OCI-LY1 (cell line): ENCODE measurements around the gene CRTC3.
"Not testable (repeated sequence)": the region's sequence is repeated elsewhere in the genome, so short reads cannot be mapped to it uniquely, and the experiment has no call there.

Source experiments
- H2AFZ ChIP-seq: fragments of 200-600 bp; sonication (generic), shearing (Covaris generic); 2 replicates; pipeline ENCODE4 v1.6.0; 2014; ENCODE audit warnings: antibody characterized with exemption, mild to moderate bottlenecking, low read length
- H3F3A ChIP-seq: fragments of 200-600 bp; sonication (generic), shearing (Covaris generic); 2 replicates; pipeline ENCODE4 v1.6.0; 2014; ENCODE audit warnings: mild to moderate bottlenecking, antibody characterized with exemption, low read length, moderate library complexity; ENCODE audit not compliant: insufficient read depth
- H3K27ac ChIP-seq: fragments of 200-600 bp; sonication (generic); 2 replicates; pipeline ENCODE4 v1.5.1; 2014; ENCODE audit warnings: low read length, mixed run types, mild to moderate bottlenecking, low read depth; ENCODE audit not compliant: poor library complexity, severe bottlenecking
- H3K27me3 ChIP-seq: fragments of 200-600 bp; sonication (generic); 2 replicates; pipeline ENCODE4 v1.6.0; 2014; ENCODE audit warnings: antibody characterized with exemption, mild to moderate bottlenecking, low read length, moderate library complexity; ENCODE audit not compliant: insufficient read depth
- H3K36me3 ChIP-seq: fragments of 200-600 bp; sonication (generic); 2 replicates; pipeline ENCODE4 v1.6.1; 2014; ENCODE audit warnings: mild to moderate bottlenecking, antibody characterized with exemption, low read length, moderate library complexity, mixed read lengths; ENCODE audit not compliant: insufficient read depth
- H3K4me1 ChIP-seq: fragments of 200-600 bp; sonication (generic); 2 replicates; pipeline ENCODE4 v1.5.1; 2014; ENCODE audit warnings: mild to moderate bottlenecking, low read length, moderate library complexity; ENCODE audit not compliant: insufficient read depth, severe bottlenecking
- H3K4me2 ChIP-seq: fragments of 200-600 bp; sonication (generic), shearing (Covaris generic); 2 replicates; pipeline ENCODE4 v1.6.1; 2014; ENCODE audit warnings: low read length
- H3K4me3 ChIP-seq: fragments of 200-600 bp; sonication (generic); 2 replicates; pipeline ENCODE4 v1.5.1; 2014; ENCODE audit warnings: low read length, low read depth, mild to moderate bottlenecking, mixed read lengths; ENCODE audit not compliant: poor library complexity, severe bottlenecking
- H3K79me2 ChIP-seq: fragments of 200-600 bp; shearing (Covaris generic); 2 replicates; pipeline ENCODE4 v1.6.1; 2016; ENCODE audit warnings: mixed run types, low read length, mixed read lengths; ENCODE audit not compliant: insufficient read depth
- H3K9ac ChIP-seq: fragments of 200-600 bp; sonication (generic), shearing (Covaris generic); 2 replicates; pipeline ENCODE4 v1.6.1; 2014; ENCODE audit warnings: mild to moderate bottlenecking, low read length, mixed read lengths
- H3K9me2 ChIP-seq: fragments of 200-600 bp; sonication (generic), shearing (Covaris generic); 2 replicates; pipeline ENCODE4 v1.6.1; 2014; ENCODE audit warnings: low read depth, mild to moderate bottlenecking, low read length, mixed read lengths
- H3K9me3 ChIP-seq: fragments of 200-600 bp; shearing (Covaris generic); 2 replicates; pipeline ENCODE4 v1.6.1; 2014; ENCODE audit warnings: low read length, mixed read lengths
- H4K20me1 ChIP-seq: fragments of 200-600 bp; sonication (generic), shearing (Covaris generic); 2 replicates; pipeline ENCODE4 v1.6.0; 2016; ENCODE audit warnings: mild to moderate bottlenecking, low read length; ENCODE audit not compliant: insufficient read depth
- CTCF ChIP-seq: fragments of 200-600 bp; sonication (generic), shearing (Covaris generic); IDR thresholded peaks from 2 replicates; pipeline ENCODE4 v1.5.1; 2017; ENCODE audit warnings: mild to moderate bottlenecking, antibody characterized with exemption, low read length, moderate library complexity, mixed read lengths
- EZH2 ChIP-seq: fragments of 200-600 bp; sonication (generic), shearing (Covaris generic); IDR thresholded peaks from 2 replicates; pipeline ENCODE4 v1.8.0; 2017; ENCODE audit warnings: borderline replicate concordance, mixed run types, mild to moderate bottlenecking, antibody characterized with exemption, low read length, moderate library complexity, mixed read lengths

The CRTC3 gene

GRCh38 chr15:90650956-90651689 is 121.4 kb downstream of the CRTC3 start:
- Histone ChIP-seq H3F3A (no peaks in the 10 kb centered on the region), H3K9me3 (no peaks in the 10 kb centered on the region), H2AFZ (no peak overlapping the region), H3K4me2 (no peak overlapping the region), H3K4me1 (peaks cover 15% of the 10 kb centered on the region), H3K9me2 (no peaks in the 10 kb centered on the region), H3K36me3 (no peaks in the 10 kb centered on the region), H3K27me3 (no peaks in the 10 kb centered on the region; the same call in 1 of the 2 replicates), H3K4me3 (no peak overlapping the region), H3K9ac (no peak overlapping the region), H3K79me2 (no peaks in the 10 kb centered on the region), H4K20me1 (no peaks in the 10 kb centered on the region), H3K27ac (no peak overlapping the region)
- TF ChIP-seq EZH2 (no peak), CTCF (no peak)

- no peak overlapping the region for H3K4me2 ChIP-seq
- no peaks in the 10 kb centered on the region for H3K79me2 ChIP-seq
- H3K27me3 ChIP-seq: no peaks in the 10 kb centered on the region; the same call in 1 of the 2 replicates
- no peak overlapping the region for H2AFZ ChIP-seq
- TF ChIP-seq EZH2 (no peak), CTCF (no peak)
- H3K4me3 ChIP-seq: no peak overlapping the region
- no peaks in the 10 kb centered on the region for H3K9me2 ChIP-seq
- H3K4me1 ChIP-seq: peaks cover 38% of the 10 kb centered on the region
- no peaks in the 10 kb centered on the region for H3K9me3 ChIP-seq
- no peak overlapping the region for H3K27ac ChIP-seq
- H3K9ac ChIP-seq: no peak overlapping the region
- no peaks in the 10 kb centered on the region for H4K20me1 ChIP-seq
- H3F3A ChIP-seq: no peaks in the 10 kb centered on the region
- H3K36me3 ChIP-seq: no peaks in the 10 kb centered on the region
These were observed 124.8 kb downstream of the CRTC3 start for GRCh38 chr15:90654233-90655136.

GRCh38 chr15:90657520-90658172 is 127.9 kb downstream of the CRTC3 start:
- not testable (repeated sequence) for H3K79me2 ChIP-seq, H3F3A ChIP-seq, H2AFZ ChIP-seq, H3K9ac ChIP-seq, H3K9me2 ChIP-seq, H4K20me1 ChIP-seq, H3K36me3 ChIP-seq, H3K9me3 ChIP-seq, H3K27me3 ChIP-seq
- H3K27ac ChIP-seq: peak overlapping the region; percentile 15
- H3K4me2 ChIP-seq: peak overlapping the region; percentile 63
- H3K4me1 ChIP-seq: peaks cover 56% of the 10 kb centered on the region
- H3K4me3 ChIP-seq: peak overlapping the region; percentile 21
